Stimulated activated CD4-positive, alpha-beta T cell treated with anti-CD3 and anti-CD28 coated beads, TNF-alpha, amount 100 ng/mL, for 24 hours (primary cell): ENCODE results near the gene DEGS1.

ENCODE experiments used
- DNase-seq, 3 experiments: peaks; one replicate each; pipeline ENCODE4 v3.0.0-alpha.2; 2020; ENCODE audit warnings: low read depth in 3 of 3

The DEGS1 gene

DNA sequence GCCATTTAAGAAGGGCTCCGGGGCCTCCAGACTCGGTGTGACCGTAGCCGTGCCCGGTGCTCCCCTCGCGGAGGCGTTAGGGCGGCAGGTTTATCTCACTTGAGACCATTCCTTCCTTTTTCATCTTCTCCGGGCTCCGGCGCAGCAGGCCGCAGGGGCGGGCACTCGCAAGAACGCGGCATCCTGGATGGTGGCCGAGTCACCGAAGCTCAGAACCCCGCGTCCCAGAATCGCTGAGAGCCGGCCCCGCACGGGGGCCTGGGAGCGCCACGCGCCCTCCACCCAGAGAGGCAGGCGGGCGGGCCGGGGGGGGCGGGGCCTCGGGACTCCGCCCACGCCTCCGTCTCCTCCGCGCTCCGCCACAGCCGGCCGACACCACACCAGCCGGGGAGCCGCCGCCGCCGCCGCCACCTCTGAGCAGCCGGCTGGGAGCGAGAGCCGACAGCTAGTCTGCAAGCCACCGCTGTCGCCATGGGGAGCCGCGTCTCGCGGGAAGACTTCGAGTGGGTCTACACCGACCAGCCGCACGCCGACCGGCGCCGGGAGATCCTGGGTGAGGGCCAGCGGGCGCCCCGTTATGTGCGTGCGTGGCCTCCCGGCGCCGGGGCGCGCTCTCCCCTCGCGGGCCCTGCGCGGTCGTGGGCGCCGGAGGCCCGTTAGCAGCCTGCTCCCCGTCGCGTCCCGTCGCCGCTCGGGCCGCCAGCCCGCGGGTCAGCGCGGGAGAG is at the start of gene DEGS1:
DEGS1 (plus strand) TSS at position 375 of the 725 bp plus-strand sequence; CDS start at position 472, 97 bp downstream.
- peak; percentile 64 to 75 (median 65) for DNase-seq

DNA sequence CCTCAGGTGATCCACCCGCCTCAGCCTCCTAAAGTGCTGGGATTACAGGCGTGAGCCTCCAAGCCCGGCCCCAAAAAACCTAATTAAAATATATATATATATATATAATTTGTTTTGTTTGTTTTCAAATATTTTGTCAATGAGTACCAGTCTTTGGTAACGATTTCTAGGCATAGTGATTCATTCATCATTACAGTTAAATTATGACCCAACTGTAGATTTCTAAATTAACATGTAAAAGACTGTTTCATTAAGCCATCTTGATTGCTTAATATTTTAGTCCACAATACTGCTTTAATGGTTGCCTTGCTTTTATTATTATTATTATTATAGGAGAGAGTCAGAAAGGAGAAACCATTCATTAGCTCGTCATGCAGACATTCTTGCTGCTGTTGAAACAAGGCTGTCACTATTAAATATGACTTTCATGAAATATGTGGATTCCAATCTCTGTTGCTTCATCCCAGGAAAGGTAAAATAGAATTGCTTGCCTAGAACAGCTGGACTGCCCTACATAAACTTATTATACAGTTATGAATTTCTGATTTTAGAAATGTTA is 49.2 kb upstream of the DEGS1 start:
- DNase-seq = no peak

DNA sequence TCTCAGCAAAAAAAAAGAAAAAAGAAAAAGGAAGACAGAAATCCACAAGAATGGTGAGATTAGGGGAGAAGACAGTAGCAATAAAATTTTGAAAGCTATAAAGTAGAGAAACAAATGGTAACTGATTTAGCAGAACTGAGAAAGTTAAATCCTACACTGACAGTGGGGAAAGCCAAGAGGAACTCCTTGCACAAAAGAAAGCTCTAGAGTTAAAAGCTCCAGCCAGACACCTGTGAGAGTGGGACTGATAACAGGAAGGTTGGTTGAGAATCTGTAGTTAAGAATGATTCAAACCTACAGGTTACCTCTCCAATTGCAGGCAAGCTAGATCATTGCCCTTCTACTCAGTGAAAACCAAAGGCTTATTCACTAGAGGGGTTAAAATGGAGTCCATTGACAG is 45.5 kb upstream of the DEGS1 start:
- DNase-seq = no peak

DNA sequence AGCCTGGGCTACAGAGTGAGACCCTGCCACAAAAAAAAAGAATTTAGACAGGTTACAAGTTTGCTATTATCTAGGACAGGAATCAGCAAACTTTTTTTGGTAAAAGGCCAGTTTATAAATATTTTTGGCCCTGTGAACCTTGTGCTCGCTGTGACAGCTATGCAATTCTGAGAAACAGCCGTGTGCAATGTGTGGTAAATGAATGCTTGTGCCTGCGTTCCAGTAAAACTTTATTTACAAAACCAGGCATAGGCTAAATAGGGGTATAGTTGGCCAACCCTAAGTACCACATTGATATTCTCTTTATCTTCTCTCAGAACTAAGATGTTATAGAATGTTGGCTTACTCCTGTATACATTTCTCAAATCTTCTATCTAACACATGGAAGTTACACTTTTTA is 44.8 kb upstream of the DEGS1 start:
- DNase-seq = no peak

DNA sequence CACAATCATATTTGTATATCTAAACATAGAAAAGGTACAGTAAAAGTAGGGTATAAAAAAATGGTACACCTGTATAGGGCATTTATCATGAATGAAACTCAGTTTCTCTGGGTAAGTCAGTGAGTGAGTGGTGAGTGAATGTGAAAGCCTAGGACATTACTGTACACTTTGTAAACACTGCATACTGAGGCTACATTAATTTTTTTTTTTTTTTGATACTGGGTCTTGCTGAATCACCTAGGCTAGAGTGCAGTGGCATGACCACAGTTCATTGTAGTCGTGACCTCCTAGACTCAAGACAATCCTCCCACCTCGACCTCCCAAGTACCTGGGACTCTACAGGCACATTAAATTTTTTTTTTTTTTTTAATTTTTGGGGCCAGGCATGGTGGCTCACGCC is 41.3 kb upstream of the DEGS1 start:
- no peak for DNase-seq

DNA sequence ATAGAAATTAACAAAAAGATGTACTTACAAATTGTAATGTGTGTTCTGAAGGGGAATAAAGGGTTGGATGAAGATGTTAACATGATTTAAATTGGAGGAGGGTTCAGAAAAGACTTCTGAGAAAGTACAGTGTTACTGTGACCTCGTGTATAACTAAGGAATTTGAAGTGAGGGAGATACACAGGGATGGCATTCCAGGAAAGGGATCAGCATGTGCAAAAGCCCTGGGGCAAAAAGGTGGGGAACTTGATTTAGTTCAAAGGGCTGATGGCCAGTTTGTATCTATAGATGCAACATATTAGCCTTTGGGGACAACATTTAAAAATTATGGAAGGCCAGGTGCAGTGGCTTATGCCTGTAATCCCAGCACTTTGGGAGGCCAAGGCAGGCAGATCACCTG is 33.3 kb upstream of the DEGS1 start:
- DNase-seq = no peak

DNA sequence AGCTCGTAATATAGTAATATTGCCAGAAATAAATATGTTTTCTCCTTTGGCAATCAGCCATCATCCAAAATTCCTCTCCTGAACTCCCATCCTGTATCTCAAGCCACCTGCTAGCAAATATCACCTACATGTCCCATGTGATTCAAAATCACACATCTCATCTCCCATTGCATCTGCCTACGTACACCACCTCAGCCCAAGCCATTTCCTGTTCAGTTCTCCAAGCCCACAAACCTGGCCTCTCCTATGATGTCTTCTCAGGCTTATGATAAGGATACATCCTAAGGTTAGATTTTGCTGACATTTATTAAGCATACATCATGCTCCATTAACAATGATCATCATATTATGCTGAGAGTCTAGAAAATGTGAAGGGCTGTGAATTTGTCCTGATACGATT is 31.9 kb upstream of the DEGS1 start:
- no peak for DNase-seq

DNA sequence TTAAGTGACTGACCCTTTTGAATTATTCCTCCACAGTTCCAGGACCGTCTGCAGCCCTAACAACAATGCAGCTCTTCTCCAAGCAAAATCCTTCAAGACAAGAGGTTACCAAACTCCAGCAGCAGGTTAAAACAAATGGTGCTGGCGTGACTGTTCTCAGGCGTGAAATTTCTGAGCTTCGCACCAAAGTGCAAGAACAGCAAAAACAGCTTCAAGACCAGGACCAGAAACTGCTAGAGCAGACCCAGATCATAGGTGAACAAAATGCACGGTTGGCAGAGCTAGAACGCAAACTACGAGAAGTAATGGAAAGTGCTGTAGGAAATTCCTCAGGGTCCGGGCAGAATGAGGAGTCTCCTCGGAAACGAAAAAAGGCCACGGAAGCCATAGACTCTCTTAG is 25.7 kb upstream of the DEGS1 start:
- DNase-seq = no peak

DNA sequence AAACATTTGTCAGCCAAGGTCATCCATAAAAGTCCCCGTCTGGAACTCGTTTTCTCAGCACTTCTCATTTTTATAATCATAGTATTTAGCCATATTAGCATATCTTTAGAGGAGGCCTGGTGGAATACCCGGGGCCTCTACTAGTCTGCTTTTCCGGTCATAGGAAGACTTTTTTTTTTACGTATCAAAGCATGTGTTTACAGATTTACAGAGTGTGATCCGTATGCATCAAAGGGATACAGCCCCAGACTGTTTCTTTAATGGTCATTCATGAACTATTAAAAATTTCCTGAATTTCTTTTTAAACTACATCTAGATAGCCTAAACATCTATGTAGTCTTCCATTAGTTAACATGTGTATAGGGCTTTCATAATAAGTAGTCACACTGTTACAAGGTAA is 23.5 kb upstream of the DEGS1 start:
- no peak for DNase-seq

DNA sequence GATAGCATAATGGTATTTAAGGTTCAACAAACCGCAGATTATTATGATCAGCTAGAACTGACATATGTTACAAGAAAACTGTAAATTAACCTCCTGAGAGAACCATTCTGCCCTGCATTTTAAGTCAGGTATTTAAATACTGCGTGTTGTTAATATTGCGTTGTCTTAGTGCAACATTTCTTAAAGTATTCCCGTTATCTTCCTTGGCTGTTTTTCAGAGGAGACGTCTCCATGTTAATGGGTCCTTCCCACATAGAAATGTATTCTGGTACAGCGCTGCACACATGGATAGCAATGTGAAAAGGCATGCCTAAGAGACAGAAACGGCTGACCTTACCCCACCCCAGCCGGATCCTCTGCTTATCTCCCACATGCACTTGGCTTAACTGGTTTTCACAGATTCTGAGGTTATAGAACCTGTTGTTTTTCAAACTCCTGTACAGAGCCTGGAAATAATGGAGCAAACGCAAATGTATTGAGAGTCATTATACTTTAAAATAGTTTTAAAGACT is 22.8 kb upstream of the DEGS1 start:
- DNase-seq = no peak

DNA sequence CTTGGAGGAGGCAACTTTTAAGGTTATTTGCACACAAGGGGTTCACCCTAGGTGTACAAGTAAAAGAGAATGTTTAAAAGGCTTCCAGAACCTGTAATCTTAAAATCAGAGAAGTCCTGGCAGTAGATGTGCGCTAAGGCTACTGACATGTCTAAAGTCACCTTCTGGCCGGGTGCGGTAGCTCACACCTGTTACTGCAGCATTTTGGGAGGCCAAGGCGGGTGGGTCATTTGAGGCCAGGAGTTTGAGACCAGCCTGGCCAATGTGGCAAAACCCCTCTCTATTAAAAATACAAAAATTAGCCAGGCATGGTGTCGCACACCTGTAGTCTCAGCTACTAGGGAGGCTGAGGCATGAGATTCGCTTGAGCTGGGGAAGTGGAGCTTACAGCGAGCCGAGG is 20.3 kb upstream of the DEGS1 start:
- no peak for DNase-seq

DNA sequence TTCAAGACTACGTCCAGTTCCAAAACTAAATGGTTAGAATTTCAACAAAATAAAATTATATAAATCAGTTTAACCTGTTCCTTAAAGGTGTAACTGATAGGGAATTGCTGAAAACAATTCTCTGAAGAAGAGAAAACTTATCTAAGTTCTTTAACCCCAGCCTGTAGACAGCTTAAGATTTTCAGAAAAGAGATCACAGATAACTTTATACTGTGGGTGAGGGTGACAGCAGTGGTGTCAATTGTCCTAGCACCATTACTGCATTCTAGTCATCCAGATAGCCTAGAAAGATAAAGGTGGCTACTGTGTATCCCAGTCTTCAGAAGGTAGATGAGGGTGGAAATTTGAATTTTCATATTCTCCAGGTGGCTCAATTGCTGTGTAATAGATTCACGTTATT is 19.7 kb upstream of the DEGS1 start:
- no peak for DNase-seq

DNA sequence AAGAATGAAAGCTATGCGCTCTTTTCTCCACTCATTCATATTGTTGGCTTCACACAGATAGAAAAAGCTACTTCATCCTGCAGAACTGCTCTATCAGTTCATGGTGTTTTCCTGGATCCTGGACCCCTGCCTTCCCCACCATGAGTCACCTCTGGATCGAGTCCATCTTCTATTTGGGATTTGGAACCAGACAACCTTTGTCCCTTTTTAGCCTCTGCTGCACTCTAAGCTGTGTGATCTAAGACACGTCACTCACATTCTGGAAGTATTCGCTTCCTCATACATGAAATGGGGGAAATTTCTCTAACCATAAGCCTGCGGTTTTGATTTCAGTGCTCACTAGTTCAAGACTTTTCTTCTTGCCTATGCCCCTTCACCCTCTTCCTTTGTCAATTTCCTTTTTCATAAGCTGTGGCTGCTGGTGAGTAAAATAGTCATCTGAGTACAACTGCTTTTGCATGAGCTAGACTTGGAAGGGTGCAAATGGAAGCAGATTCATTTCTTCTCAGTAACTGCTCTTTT is 14.1 kb upstream of the DEGS1 start:
- DNase-seq = no peak

DNA sequence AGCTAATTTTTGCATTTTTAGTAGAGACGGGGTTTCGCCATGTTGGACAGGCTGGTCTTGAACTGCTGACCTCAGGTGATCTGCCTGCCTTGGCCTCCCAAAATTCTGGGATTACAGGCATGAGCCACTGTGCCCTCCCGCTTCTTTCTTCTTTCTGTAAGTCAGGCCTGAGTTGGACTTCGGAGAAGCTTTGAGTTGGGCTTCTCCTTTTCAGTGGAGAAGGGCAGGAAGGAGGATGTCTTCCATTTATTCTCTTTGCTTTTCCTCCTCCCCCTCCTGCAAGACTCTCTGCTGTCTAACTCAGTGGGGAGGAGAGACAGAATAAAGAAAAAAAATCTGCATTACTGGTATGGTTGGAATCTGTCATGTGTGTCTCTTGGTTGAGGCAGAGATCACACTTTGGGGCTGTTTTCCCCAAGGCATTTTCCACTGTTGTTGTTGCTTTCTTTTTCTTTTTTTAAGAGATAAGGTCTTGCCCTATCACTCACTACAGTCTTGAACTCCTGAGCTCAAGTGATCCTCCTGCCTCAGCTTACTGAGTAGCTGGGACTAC is 13.2 kb upstream of the DEGS1 start:
- no peak for DNase-seq

DNA sequence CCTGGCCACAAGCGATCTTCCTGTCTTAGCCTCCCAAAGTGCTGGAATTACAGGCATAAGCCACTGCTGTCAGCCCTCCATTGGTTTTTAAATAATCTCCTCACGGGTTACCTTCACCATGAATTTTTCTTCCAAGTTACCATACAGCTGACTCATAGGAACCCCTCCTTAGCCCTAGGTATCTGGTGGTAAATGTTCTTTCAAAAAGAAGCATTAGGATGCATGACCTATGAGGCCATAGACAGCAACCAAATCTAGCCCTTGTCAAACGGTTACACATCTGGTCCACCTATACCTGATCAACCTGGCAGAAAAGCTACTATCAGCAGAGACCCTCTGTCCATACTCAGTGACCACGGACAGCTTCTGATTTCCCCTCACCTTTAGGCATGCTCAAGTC is 12.7 kb upstream of the DEGS1 start:
- no peak for DNase-seq

DNA sequence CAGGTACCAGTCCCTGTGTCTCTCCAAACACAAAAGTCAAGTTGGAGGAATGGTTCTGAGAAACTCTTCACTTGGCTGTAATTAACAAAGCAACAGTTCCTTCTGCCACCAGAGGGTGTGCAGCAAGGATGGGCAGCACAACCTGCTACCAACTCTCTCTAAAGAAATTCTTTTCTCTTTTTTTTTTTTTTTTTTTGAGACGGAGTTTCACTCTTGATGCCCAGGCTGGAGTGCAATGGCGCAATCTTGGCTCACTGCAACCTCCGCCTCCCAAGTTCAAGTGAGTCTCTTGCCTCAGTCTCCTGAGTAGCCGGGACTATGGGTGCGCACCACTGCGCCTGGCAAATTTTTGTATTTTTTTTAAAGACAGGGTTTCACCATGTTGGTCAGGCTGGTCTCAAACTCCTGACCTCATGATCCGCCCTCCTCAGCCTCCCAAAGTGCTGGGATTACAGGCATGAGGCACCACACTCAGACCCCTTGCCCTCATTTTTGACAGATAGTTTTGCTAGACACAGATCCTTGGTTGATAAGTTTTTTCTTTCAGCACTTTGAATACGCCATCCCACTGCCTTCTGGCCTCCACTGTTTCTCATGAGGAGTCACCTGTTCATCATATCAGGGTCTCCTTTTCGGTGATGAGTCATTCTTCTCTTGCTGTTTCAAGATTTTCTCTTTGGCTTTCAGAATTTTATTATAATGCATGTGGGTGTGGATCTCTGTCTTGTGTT is 12.1 kb upstream of the DEGS1 start:
- DNase-seq = no peak

DNA sequence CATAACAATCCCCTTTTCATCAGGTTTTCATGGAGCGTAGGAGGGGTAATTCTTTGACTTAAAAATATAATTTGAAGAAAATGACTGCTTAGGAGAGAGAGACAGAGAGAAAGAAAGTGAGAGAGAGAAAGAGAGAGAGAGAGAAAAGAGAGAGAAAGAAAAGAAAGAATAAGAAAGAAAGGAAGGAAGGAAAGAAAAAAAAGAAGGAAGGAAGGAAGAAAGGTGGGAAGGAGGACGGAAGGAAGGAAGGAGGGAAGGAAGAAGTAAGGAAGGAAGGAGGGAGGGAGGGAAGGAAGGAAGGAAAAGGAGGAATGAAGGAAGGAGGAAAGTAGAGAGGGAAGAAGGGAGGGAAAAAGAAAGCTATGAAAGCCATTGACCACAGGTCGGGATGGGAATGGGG is 10.8 kb upstream of the DEGS1 start:
- no peak for DNase-seq

DNA sequence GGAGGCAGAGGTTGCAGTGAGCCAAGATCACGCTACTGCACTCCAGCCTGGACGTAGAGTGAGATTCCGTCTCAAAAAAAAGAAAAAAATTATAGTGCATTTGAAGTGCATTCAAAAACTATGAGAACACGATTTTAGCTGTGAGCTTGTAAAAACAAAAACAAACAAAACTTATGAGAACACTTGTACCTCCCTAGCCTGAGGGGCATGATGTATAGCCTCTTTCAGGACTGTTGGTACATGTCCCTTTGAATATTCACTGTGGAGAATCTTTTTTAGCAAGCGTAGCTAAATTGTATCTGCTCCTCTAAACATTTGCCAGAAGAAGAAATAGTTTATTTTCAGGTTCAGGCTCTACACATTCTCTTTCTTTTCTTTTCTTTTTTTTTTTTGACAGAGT is 9.5 kb upstream of the DEGS1 start:
- no peak for DNase-seq

DNA sequence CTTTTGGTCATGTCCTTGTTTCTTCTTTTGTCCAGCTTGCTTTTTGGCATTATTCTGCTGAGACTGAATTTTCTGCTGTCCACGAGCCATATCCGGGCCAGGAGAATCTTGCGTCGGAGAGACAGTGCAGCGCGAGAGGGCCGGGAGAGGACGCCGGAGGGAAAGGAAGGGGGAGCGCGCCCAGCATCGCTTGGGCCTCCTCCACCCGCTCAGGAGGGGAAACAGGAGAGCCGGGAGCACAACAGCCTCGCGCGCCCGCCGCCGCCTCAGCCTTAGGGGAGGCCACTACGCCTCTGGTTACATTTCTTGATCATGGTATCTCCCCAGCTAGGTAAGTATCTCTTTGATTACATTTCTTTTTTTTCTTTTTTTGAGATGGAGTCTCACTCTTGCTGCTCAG is 7.4 kb upstream of the DEGS1 start:
- no peak for DNase-seq

DNA sequence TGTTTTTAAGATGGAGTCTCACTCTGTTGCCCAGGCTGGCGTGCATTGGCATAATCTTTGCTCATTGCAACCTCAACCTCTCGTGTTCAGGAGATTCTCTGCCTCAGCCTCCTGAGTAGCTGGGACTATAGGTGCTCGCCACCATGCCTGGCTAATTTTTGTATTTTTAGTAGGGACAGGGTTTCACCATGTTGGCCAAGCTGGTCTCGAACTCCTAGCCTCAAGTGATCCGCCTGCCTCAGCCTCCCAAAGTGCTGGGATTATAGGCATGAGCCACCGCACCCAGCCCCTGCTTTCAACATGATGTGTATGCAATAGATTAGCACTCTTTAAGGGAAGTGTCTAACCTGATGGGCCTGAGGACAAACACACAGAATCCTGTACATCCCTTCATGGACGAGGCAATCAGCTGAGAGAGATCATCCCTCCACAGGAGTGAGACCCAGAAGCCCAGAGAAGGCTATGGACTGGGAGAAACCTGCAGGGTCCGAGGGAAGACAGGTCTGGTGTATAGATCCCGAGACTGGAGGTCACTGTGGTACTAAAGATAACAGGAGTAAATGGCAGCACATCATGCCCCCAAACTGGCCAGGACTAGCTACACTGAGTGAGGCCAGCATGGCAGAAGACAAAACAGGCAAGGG is 5.6 kb upstream of the DEGS1 start:
- no peak for DNase-seq

DNA sequence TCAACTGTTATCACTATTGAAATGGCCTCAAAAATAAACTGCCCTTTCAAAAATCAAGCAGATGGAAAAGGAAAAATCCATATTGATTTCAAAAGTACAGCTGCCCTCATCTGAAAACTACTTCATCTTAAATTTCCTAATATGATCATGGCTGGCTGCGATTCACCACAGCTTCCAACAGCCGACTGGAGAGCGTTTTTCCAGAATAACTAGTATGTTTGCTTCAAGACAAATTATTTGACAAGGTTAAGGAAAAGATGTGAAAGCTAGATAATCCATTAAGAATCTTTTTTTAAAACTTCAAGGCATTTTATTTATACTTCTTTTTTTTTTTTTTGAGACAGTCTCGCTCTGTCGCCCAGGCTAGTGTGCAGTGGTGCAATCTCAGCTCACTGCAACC is 4.1 kb upstream of the DEGS1 start:
- DNase-seq = no peak
